H1 (cell line): ENCODE measurements around the gene PARD3. TPM values are rescaled to one million over a fixed set of nuclear protein-coding genes. Genes with fewer than 3 reads are reported as not detected.

Experiments
- CTCF ChIA-PET: fragments of 300-600 bp; sonication (Branson Sonifier 250); formaldehyde crosslinking; loops from one replicate; lab custom pipeline; 2021; ENCODE audit not compliant: partially characterized antibody; lab: Charles Lee
- POLR2A ChIA-PET: fragments of 300-600 bp; sonication (Branson Sonifier 250); formaldehyde crosslinking; loops from one replicate; lab custom pipeline; 2021; ENCODE audit warnings: inconsistent platforms; ENCODE audit not compliant: partially characterized antibody; lab: Charles Lee
- DNase-seq, 2 experiments: peaks; one replicate each; pipeline versions ENCODE4 v3.0.0 to v3.0.0-alpha.2; 2010 to 2022; ENCODE audit warnings: low spot score in 2 of 2, low read depth in 1 of 2, mixed read lengths in 1 of 2
- FAIRE-seq: peaks from 2 replicates; lab custom pipeline; 2011; peaks lifted over from hg19 to GRCh38; lab: Jason Lieb, UNC
- H2AFZ ChIP-seq: 2 replicates; pipeline ENCODE4 v1.8.1; 2012; ENCODE audit warnings: low read length, inconsistent platforms
- H2AK5ac ChIP-seq: 2 replicates; pipeline ENCODE4 v1.6.1; 2013; ENCODE audit warnings: low read depth, low read length
- H2BK120ac ChIP-seq: replicated peaks from 2 replicates; pipeline ENCODE3; 2013; ENCODE audit warnings: low read depth, low read length, inconsistent platforms
- H2BK12ac ChIP-seq: 2 replicates; pipeline ENCODE4 v1.6.1; 2013; ENCODE audit warnings: low read depth, low read length
- H2BK15ac ChIP-seq: 2 replicates; pipeline ENCODE4 v1.6.1; 2013; ENCODE audit warnings: low read length
- H2BK20ac ChIP-seq: 2 replicates; pipeline ENCODE4 v1.6.1; 2013; ENCODE audit warnings: low read length
- H2BK5ac ChIP-seq: 2 replicates; pipeline ENCODE4 v1.6.1; 2013; ENCODE audit warnings: low read depth, low read length
- H3K14ac ChIP-seq: 2 replicates; pipeline ENCODE4 v1.6.1; 2013; ENCODE audit warnings: inconsistent platforms; ENCODE audit not compliant: insufficient read length
- H3K18ac ChIP-seq: 2 replicates; pipeline ENCODE4 v1.6.1; 2013; ENCODE audit warnings: low read length; ENCODE audit errors: extremely low read depth
- H3K23ac ChIP-seq: 2 replicates; pipeline ENCODE4 v1.6.1; 2013; ENCODE audit warnings: inconsistent platforms; ENCODE audit not compliant: insufficient read length
- H3K23me2 ChIP-seq: 2 replicates; pipeline ENCODE4 v1.6.1; 2013; ENCODE audit warnings: low read depth, low read length
- H3K27ac ChIP-seq: 2 replicates; pipeline ENCODE4 v1.6.1; 2011; ENCODE audit warnings: low read depth, low read length, inconsistent platforms
- H3K27me3 ChIP-seq, 4 experiments: replicated peaks in 1 of 4; 1 replicate in 1 of 4; 2 replicates in 3 of 4; pipeline versions ENCODE4 v1.6.1 to v1.8.1; 2011 to 2013; ENCODE audit warnings: low read length in 3 of 4, mild to moderate bottlenecking in 3 of 4, inconsistent platforms in 2 of 4, mixed read lengths in 2 of 4, moderate library complexity in 1 of 4; ENCODE audit not compliant: control insufficient read depth in 3 of 4, insufficient read depth in 3 of 4; ENCODE audit errors: extremely low read depth in 1 of 4
- H3K36me3 ChIP-seq, 4 experiments: 2 replicates each; pipeline versions ENCODE4 v1.6.1 to v1.8.1; 2011 to 2013; ENCODE audit warnings: mild to moderate bottlenecking in 4 of 4, low read length in 3 of 4, moderate library complexity in 2 of 4, control low read depth in 1 of 4, inconsistent platforms in 1 of 4; ENCODE audit not compliant: insufficient read depth in 4 of 4, control insufficient read depth in 2 of 4
- H3K4ac ChIP-seq: replicated peaks from 2 replicates; pipeline ENCODE3; 2013; ENCODE audit warnings: low read length, low read depth, mixed read lengths, inconsistent platforms; ENCODE audit not compliant: insufficient read length
- H3K4me1 ChIP-seq, 4 experiments: replicated peaks in 1 of 4; 1 replicate in 1 of 4; 2 replicates in 3 of 4; pipeline versions ENCODE4 v1.6.1 to v1.8.1; 2011 to 2013; ENCODE audit warnings: low read length in 3 of 4, inconsistent platforms in 2 of 4, mixed read lengths in 1 of 4; ENCODE audit not compliant: insufficient read depth in 4 of 4, control insufficient read depth in 3 of 4
- H3K4me2 ChIP-seq, 2 experiments: 2 replicates each; pipeline versions ENCODE4 v1.6.1 to v1.8.1; 2011 to 2013; ENCODE audit warnings: low read depth in 2 of 2, low read length in 2 of 2, control low read depth in 1 of 2, inconsistent platforms in 1 of 2, mild to moderate bottlenecking in 1 of 2; ENCODE audit not compliant: insufficient read depth in 1 of 2
- H3K4me3 ChIP-seq, 4 experiments: fragments of 200-600, 300-600 bp in 1 of 4; sonication (generic), shearing (Covaris generic), sonication (Bioruptor Twin) in 1 of 4; 2 replicates each; pipeline versions ENCODE4 v1.5.1 to v1.8.1; 2011 to 2016; ENCODE audit warnings: low read length in 4 of 4, low read depth in 3 of 4, control low read depth in 2 of 4, inconsistent platforms in 2 of 4, mild to moderate bottlenecking in 2 of 4, mixed read lengths in 1 of 4, moderate library complexity in 1 of 4; ENCODE audit not compliant: insufficient read depth in 2 of 4; ENCODE audit errors: extremely low read depth in 1 of 4
- H3K56ac ChIP-seq: replicated peaks from 2 replicates; pipeline ENCODE3; 2013; ENCODE audit warnings: low read depth, mild to moderate bottlenecking, mixed read lengths, low read length, inconsistent platforms; ENCODE audit not compliant: insufficient read length
- H3K79me1 ChIP-seq: 2 replicates; pipeline ENCODE4 v1.6.1; 2013; ENCODE audit warnings: low read depth, low read length, control low read depth
- H3K79me2 ChIP-seq, 2 experiments: 2 replicates each; pipeline versions ENCODE4 v1.6.1 to v1.8.1; 2012 to 2013; ENCODE audit warnings: low read length in 2 of 2, mild to moderate bottlenecking in 2 of 2, inconsistent platforms in 1 of 2; ENCODE audit not compliant: insufficient read depth in 2 of 2, control insufficient read depth in 1 of 2
- H3K9ac ChIP-seq, 4 experiments: replicated peaks in 1 of 4; 1 replicate in 1 of 4; 2 replicates in 3 of 4; pipeline versions ENCODE4 v1.6.1 to v1.8.1; 2011 to 2013; ENCODE audit warnings: low read depth in 3 of 4, low read length in 3 of 4, control low read depth in 2 of 4, mild to moderate bottlenecking in 2 of 4, moderate library complexity in 2 of 4, inconsistent platforms in 1 of 4; ENCODE audit errors: extremely low read depth in 1 of 4
- H3K9me3 ChIP-seq, 2 experiments: 2 replicates each; pipeline versions ENCODE4 v1.6.1 to v1.8.1; 2012 to 2013; ENCODE audit warnings: mild to moderate bottlenecking in 2 of 2, moderate library complexity in 2 of 2, control low read depth in 1 of 2, inconsistent platforms in 1 of 2, low read depth in 1 of 2, low read length in 1 of 2, mixed read lengths in 1 of 2; ENCODE audit not compliant: insufficient read depth in 2 of 2
- H4K20me1 ChIP-seq, 2 experiments: replicated peaks in 1 of 2; 2 replicates each; pipeline versions ENCODE3 to v1.8.1; 2011 to 2013; ENCODE audit warnings: inconsistent platforms in 2 of 2, low read length in 2 of 2, mild to moderate bottlenecking in 1 of 2; ENCODE audit not compliant: insufficient read depth in 2 of 2, control insufficient read depth in 1 of 2
- H4K5ac ChIP-seq: 2 replicates; pipeline ENCODE4 v1.6.1; 2013; ENCODE audit warnings: low read length, low read depth, mixed read lengths, inconsistent platforms; ENCODE audit not compliant: insufficient read length
- H4K8ac ChIP-seq: 2 replicates; pipeline ENCODE4 v1.8.0; 2013; ENCODE audit warnings: mild to moderate bottlenecking, moderate library complexity, low read length, inconsistent platforms; ENCODE audit not compliant: insufficient read depth; ENCODE audit errors: extremely low read depth
- H4K91ac ChIP-seq: replicated peaks from 2 replicates; pipeline ENCODE3; 2013; ENCODE audit warnings: low read length, mixed read lengths, inconsistent platforms; ENCODE audit not compliant: insufficient read length
- ATF2 ChIP-seq: IDR thresholded peaks from 2 replicates; pipeline ENCODE4 v1.6.1; 2012; ENCODE audit warnings: low read length, inconsistent platforms
- ATF3 ChIP-seq: IDR thresholded peaks from 2 replicates; pipeline ENCODE4 v1.6.1; 2011; ENCODE audit warnings: low read depth, mild to moderate bottlenecking, low read length; ENCODE audit not compliant: insufficient read depth
- BACH1 ChIP-seq: IDR thresholded peaks from 2 replicates; pipeline ENCODE4 v1.6.1; 2012; ENCODE audit warnings: low read length, improper control_type of control experiment
- EGR1 ChIP-seq: IDR thresholded peaks from 2 replicates; pipeline ENCODE4 v1.6.1; 2011; ENCODE audit warnings: low read depth, low read length, borderline replicate concordance
- EP300 ChIP-seq, 2 experiments: IDR thresholded peaks; 1 replicate in 1 of 2; 2 replicates in 1 of 2; pipeline ENCODE4 v1.6.1; 2011 to 2012; ENCODE audit warnings: low read depth in 2 of 2, low read length in 2 of 2, mild to moderate bottlenecking in 2 of 2, borderline replicate concordance in 1 of 2, inconsistent platforms in 1 of 2, moderate library complexity in 1 of 2
- HDAC2 ChIP-seq, 2 experiments: fragments of 300-600 bp in 1 of 2; sonication (generic) in 1 of 2; IDR thresholded peaks; 2 replicates each; pipeline ENCODE4 v1.6.1; 2011 to 2012; ENCODE audit warnings: low read depth in 2 of 2, low read length in 2 of 2, mild to moderate bottlenecking in 2 of 2, moderate library complexity in 2 of 2, borderline replicate concordance in 1 of 2, inconsistent platforms in 1 of 2
- KDM4A ChIP-seq: IDR thresholded peaks from one replicate; pipeline ENCODE4 v1.7.1; 2012; ENCODE audit warnings: low read depth, mild to moderate bottlenecking, moderate library complexity, low read length, inconsistent platforms; ENCODE audit not compliant: severe bottlenecking
- WGBS, 2 experiments: shearing (Covaris generic) in 1 of 2; methylation state at CpG; one replicate each; pipeline versions ENCODE4 v1.1.6 to v1.1.7; 2013 to 2015; ENCODE audit warnings: low lambda C conversion rate in 2 of 2, mixed read lengths in 2 of 2, inconsistent platforms in 1 of 2, low coverage in 1 of 2, missing lambda C conversion rate in 1 of 2; ENCODE audit not compliant: insufficient replicate concordance in 2 of 2, insufficient coverage in 1 of 2, insufficient read length in 1 of 2; ENCODE audit errors: extremely low coverage in 1 of 2, missing lambda C conversion rate in 1 of 2; 5-methylcytosine and 5-hydroxymethylcytosine counted together
- polyA plus RNA-seq, 7 experiments: library from polyadenylated mRNA; depleted of rRNA in 3 of 7; stranded (reverse) in 5 of 7; unstranded in 2 of 7; fragments of >200 nt in 5 of 7; fragments of 200-250 nt in 2 of 7; gene quantifications; 1 replicate in 5 of 7; 2 replicates in 1 of 7; 4 replicates in 1 of 7; pipeline versions ENCODE4 v1.2.1 to v1.2.3, GENCODE V29; 2011 to 2013; ENCODE audit warnings: missing spikeins in 2 of 7, mixed read lengths in 2 of 7
- total RNA-seq: library from RNA; stranded (reverse); fragmentation: NEBNext Ultra II Directional; extraction: Animal tissue kit (Norgen Biotek cat#: 25700); gene quantifications from 2 replicates; pipeline ENCODE4 v1.2.1, GENCODE V29; 2021
- TF ChIP-seq, protein P1 (sequence below): IDR thresholded peaks from 2 replicates; pipeline ENCODE4 v1.6.1; 2012; ENCODE audit warnings: inconsistent platforms

PARD3 gene
- total and polyA plus RNA-seq, 2 of the 8 experiments (the other 6 are each of a cell fraction or from before 2014, with no cell fraction given), result 19.7 to 49.1 TPM

- no peak overlapping the region for H2BK12ac ChIP-seq
- TF ChIP-seq EP300 (IDR thresholded peaks at IDR 0.05; ENCODE audit: borderline replicate concordance in 1 of 2, low read depth in 2 of 2, low read length in 2 of 2) (no peak), BACH1 (no peak), ATF2 (no peak), HDAC2 (IDR thresholded peaks at IDR 0.05; ENCODE audit: borderline replicate concordance in 1 of 2, low read depth in 2 of 2, low read length in 2 of 2) (no peak), EGR1 (no peak), KDM4A (no peak), ATF3 (no peak)
- TF ChIP-seq, protein P1, sequence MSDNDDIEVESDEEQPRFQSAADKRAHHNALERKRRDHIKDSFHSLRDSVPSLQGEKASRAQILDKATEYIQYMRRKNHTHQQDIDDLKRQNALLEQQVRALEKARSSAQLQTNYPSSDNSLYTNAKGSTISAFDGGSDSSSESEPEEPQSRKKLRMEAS, result no peak
- FAIRE-seq (no peak), DNase-seq (no peak)
- no peak overlapping the region for H3K4ac ChIP-seq
- POLR2A ChIA-PET, result no interaction called here
- no peak overlapping the region for H3K27ac ChIP-seq
- no peak overlapping the region for H3K23ac ChIP-seq
- H3K14ac ChIP-seq, result no peak overlapping the region
- 98% methylated on average over 2 of the region's 2 CpGs; no CpG with 5 or more reads in 1 of the 2 experiments for WGBS, 2 experiments
- H3K4me2 ChIP-seq, result no peak overlapping the region
- H4K91ac ChIP-seq, result no peak overlapping the region
- no peaks in the 10 kb centered on the region for H3K36me3 ChIP-seq
- CTCF ChIA-PET, result no interaction called here
- no peak overlapping the region for H4K5ac ChIP-seq
- no peak overlapping the region for H2BK15ac ChIP-seq
- H3K9ac ChIP-seq, result no peak overlapping the region
- H2AFZ ChIP-seq, result no peak overlapping the region
- no peak overlapping the region for H3K4me3 ChIP-seq
- H2BK120ac ChIP-seq, result no peak overlapping the region
- no peak overlapping the region for H2BK20ac ChIP-seq
- H3K79me1 ChIP-seq, result no peaks in the 10 kb centered on the region
- no peaks in the 10 kb centered on the region for H3K79me2 ChIP-seq
- no peak overlapping the region for H4K8ac ChIP-seq
- H3K23me2 ChIP-seq, result no peaks in the 10 kb centered on the region
- no peaks in the 10 kb centered on the region for H4K20me1 ChIP-seq
- no peak overlapping the region for H3K56ac ChIP-seq
- H3K9me3 ChIP-seq, result no peaks in the 10 kb centered on the region
- no peak overlapping the region for H2BK5ac ChIP-seq
- H2AK5ac ChIP-seq, result no peak overlapping the region
- no peaks in the 10 kb centered on the region for H3K4me1 ChIP-seq
- H3K27me3 ChIP-seq, result no peaks in the 10 kb centered on the region
- H3K18ac ChIP-seq, result no peak overlapping the region
Measured at GRCh38 chr10:34477249-34477648, 337.8 kb downstream of the PARD3 start.
